Naive thymus-derived CD4-positive, alpha-beta T cell (primary cell): ENCODE results near the gene GLYATL1. TPM values are rescaled to one million over a fixed set of nuclear protein-coding genes. Genes with fewer than 3 reads are reported as not detected.

Experiments used
- ATAC-seq: fragments of 150-1000 bp; cut with Tn5 transposase; 2 replicates; pipeline ENCODE4 v1.10.0; 2021; ENCODE audit warnings: mild to moderate bottlenecking, moderate library complexity
- CTCF ChIA-PET: fragments of 350-600 bp; sonication (Branson Sonifier 250); formaldehyde crosslinking; loops from one replicate; lab custom pipeline; 2021; ENCODE audit warnings: antibody characterized with exemption; lab: Charles Lee
- POLR2A ChIA-PET: fragments of 350-600 bp; sonication (Branson Sonifier 250); formaldehyde crosslinking; loops from one replicate; lab custom pipeline; 2021; ENCODE audit warnings: antibody characterized with exemption, inconsistent platforms; lab: Charles Lee
- DNase-seq, 9 donors: peaks; one replicate each; pipeline versions ENCODE4 v3.0.0 to v3.0.0-alpha.2; 2020 to 2022; ENCODE audit warnings: mixed read lengths in 1 of 9
- H3K27ac ChIP-seq: one replicate; pipeline ENCODE4 v1.7.0; 2013; ENCODE audit warnings: mild to moderate bottlenecking, low read depth, low read length, moderate library complexity
- H3K27me3 ChIP-seq, 2 donors: one replicate each; pipeline ENCODE4 v1.7.0; 2013; ENCODE audit warnings: low read length in 2 of 2, mild to moderate bottlenecking in 2 of 2, moderate library complexity in 2 of 2; ENCODE audit not compliant: control insufficient read depth in 2 of 2, insufficient read depth in 2 of 2
- H3K36me3 ChIP-seq, 3 experiments: 1 replicate in 2 of 3; 2 replicates in 1 of 3; pipeline ENCODE4 v1.7.0; 2013; ENCODE audit warnings: low read length in 3 of 3, mild to moderate bottlenecking in 3 of 3, moderate library complexity in 1 of 3; ENCODE audit not compliant: insufficient read depth in 3 of 3, control insufficient read depth in 2 of 3
- H3K4me1 ChIP-seq, 2 donors: one replicate each; pipeline ENCODE4 v1.7.0; 2013; ENCODE audit warnings: low read length in 2 of 2, mild to moderate bottlenecking in 2 of 2, moderate library complexity in 1 of 2; ENCODE audit not compliant: control insufficient read depth in 2 of 2, insufficient read depth in 2 of 2
- H3K4me3 ChIP-seq: 2 replicates; pipeline ENCODE4 v1.7.0; 2013; ENCODE audit warnings: mild to moderate bottlenecking, low read length
- H3K9me3 ChIP-seq, 3 experiments: 1 replicate in 2 of 3; 2 replicates in 1 of 3; pipeline ENCODE4 v1.7.0; 2013; ENCODE audit warnings: low read length in 3 of 3; ENCODE audit not compliant: control insufficient read depth in 2 of 3
- H3K27ac Mint-ChIP-seq, 9 donors: one replicate each; pipeline ENCODE4 v1.8.0; 2020 to 2022; ENCODE audit warnings: mixed read lengths in 9 of 9, mild to moderate bottlenecking in 8 of 9, moderate library complexity in 5 of 9, inconsistent platforms in 2 of 9
- H3K27me3 Mint-ChIP-seq, 5 donors: one replicate each; pipeline ENCODE4 v1.8.0; 2021 to 2022; ENCODE audit warnings: mixed read lengths in 5 of 5, mild to moderate bottlenecking in 1 of 5
- H3K36me3 Mint-ChIP-seq, 5 donors: one replicate each; pipeline ENCODE4 v1.8.0; 2020 to 2022; ENCODE audit warnings: mixed read lengths in 5 of 5, mild to moderate bottlenecking in 3 of 5, inconsistent platforms in 1 of 5
- H3K4me1 Mint-ChIP-seq, 7 donors: one replicate each; pipeline ENCODE4 v1.8.0; 2020 to 2022; ENCODE audit warnings: mixed read lengths in 7 of 7, mild to moderate bottlenecking in 3 of 7, inconsistent platforms in 1 of 7
- H3K4me3 Mint-ChIP-seq, 10 donors: one replicate each; pipeline ENCODE4 v1.8.0; 2020 to 2022; ENCODE audit warnings: mild to moderate bottlenecking in 10 of 10, mixed read lengths in 10 of 10, moderate library complexity in 6 of 10, inconsistent platforms in 2 of 10
- H3K9me3 Mint-ChIP-seq, 11 donors: one replicate each; pipeline ENCODE4 v1.8.0; 2020 to 2022; ENCODE audit warnings: mixed read lengths in 11 of 11, mild to moderate bottlenecking in 4 of 11, inconsistent platforms in 1 of 11, moderate library complexity in 1 of 11
- intact Hi-C, 2 donors: fragments of 100-400 bp; cut with micrococcal nuclease; formaldehyde crosslinking; loops; one replicate each; pipeline ENCODE4 v1.15.1; 2023
- polyA plus RNA-seq, 2 donors: library from polyadenylated mRNA; unstranded; fragments of 300-500 nt; fragmentation: Illumina TruSeq; gene quantifications; one replicate each; pipeline ENCODE4 v1.2.3, GENCODE V29; 2021
- total RNA-seq, 6 experiments: library from RNA in 5 of 6; stranded (reverse) in 5 of 6; gene quantifications; 1 replicate in 5 of 6; 2 replicates in 1 of 6; pipeline ENCODE4 v1.2.3 and lab custom pipeline; 2021 to 2026

GLYATL1 gene
- total and polyA plus RNA-seq, 7 experiments from 2014 or later = 0.39 TPM; not detected in 6

GRCh38 chr11:58977470-58977869, 38.2 kb downstream of the GLYATL1 start:
- Mint-ChIP-seq H3K36me3 (no peaks in the 10 kb centered on the region), H3K9me3 (peaks cover 0 to 6% (median 3%) of the 10 kb centered on the region in 11 donors), H3K27ac (no peak overlapping the region), H3K4me1 (no peaks in the 10 kb centered on the region), H3K4me3 (no peak overlapping the region), H3K27me3 (peaks cover 0 to 10% (median 9%) of the 10 kb centered on the region in 5 donors)
- DNase-seq = no peak
- H3K27ac ChIP-seq = no peak overlapping the region
- no peaks in the 10 kb centered on the region for H3K27me3 ChIP-seq
- no peak for ATAC-seq
- CTCF ChIA-PET = no interaction called here
- no peak overlapping the region for H3K4me3 ChIP-seq
- H3K9me3 ChIP-seq = no peaks in the 10 kb centered on the region
- intact Hi-C loops = no loop called here
- H3K4me1 ChIP-seq = no peaks in the 10 kb centered on the region
- H3K36me3 ChIP-seq = no peaks in the 10 kb centered on the region
- POLR2A ChIA-PET = no interaction called here

GRCh38 chr11:58979222-58979621, 39.9 kb downstream of the GLYATL1 start:
- intact Hi-C loops = no loop called here
- ChIA-PET CTCF (no interaction called here), POLR2A (no interaction called here)
- no peak for DNase-seq
- no peak overlapping the region for H3K4me3 ChIP-seq
- no peak for ATAC-seq
- no peaks in the 10 kb centered on the region for H3K9me3 ChIP-seq
- H3K27ac ChIP-seq = no peak overlapping the region
- H3K27me3 Mint-ChIP-seq = peaks cover 0 to 7% (median 2%) of the 10 kb centered on the region in 5 donors
- no peaks in the 10 kb centered on the region for H3K27me3 ChIP-seq
- no peaks in the 10 kb centered on the region for H3K36me3 Mint-ChIP-seq
- H3K36me3 ChIP-seq = no peaks in the 10 kb centered on the region
- no peaks in the 10 kb centered on the region for H3K4me1 ChIP-seq
- H3K4me1 Mint-ChIP-seq = no peaks in the 10 kb centered on the region
- H3K9me3 Mint-ChIP-seq = peaks cover 0 to 2% (median 0%) of the 10 kb centered on the region in 11 donors
- H3K4me3 Mint-ChIP-seq = no peak overlapping the region
- no peak overlapping the region for H3K27ac Mint-ChIP-seq

DNA sequence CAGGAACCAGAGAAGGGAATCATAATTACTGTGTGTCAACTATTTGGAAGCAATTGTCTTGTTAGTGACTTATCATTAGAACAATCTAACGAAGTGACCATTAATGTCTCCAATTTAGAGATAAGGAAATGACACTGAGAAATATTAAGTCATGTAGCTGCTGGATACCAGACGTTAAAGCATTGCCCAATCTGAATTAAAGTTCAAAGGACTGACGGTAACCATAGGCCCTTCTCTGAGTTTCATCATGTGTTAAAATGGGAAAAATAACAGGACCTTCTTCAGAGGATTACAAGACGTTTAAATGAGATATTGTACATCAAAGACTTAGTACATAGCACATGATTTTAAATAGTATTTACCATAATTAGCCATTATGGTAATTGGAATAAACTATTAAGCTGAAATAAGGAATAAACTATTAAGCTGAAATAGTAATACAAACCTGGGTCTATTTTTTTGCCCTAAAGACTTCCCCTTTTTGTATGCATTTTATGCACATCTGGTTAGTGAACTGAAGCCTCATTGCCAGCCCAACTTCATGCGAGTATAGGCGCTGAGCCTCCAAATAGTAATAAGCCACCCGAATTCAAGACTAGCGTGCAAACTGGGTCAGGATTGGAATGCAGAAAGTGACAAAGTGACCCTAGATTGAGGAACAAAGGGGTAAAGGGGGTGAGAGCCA, 41.0 kb downstream of the GLYATL1 start:
- H3K27me3 ChIP-seq = no peaks in the 10 kb centered on the region
- no peaks in the 10 kb centered on the region for H3K36me3 ChIP-seq
- H3K4me3 ChIP-seq = no peak overlapping the region
- no peaks in the 10 kb centered on the region for H3K4me1 Mint-ChIP-seq
- ATAC-seq (no peak), DNase-seq (no peak)
- no peak overlapping the region for H3K27ac ChIP-seq
- H3K9me3 ChIP-seq = no peaks in the 10 kb centered on the region
- H3K27ac Mint-ChIP-seq = no peak overlapping the region
- H3K27me3 Mint-ChIP-seq = peaks cover 0 to 16% (median 2%) of the 10 kb centered on the region in 5 donors
- H3K4me1 ChIP-seq = no peaks in the 10 kb centered on the region
- no peaks in the 10 kb centered on the region for H3K36me3 Mint-ChIP-seq
- POLR2A ChIA-PET = no interaction called here
- H3K4me3 Mint-ChIP-seq = no peak overlapping the region
- CTCF ChIA-PET = no interaction called here
- intact Hi-C loops = no loop called here
- peaks cover 0 to 12% (median 0%) of the 10 kb centered on the region in 11 donors for H3K9me3 Mint-ChIP-seq

DNA sequence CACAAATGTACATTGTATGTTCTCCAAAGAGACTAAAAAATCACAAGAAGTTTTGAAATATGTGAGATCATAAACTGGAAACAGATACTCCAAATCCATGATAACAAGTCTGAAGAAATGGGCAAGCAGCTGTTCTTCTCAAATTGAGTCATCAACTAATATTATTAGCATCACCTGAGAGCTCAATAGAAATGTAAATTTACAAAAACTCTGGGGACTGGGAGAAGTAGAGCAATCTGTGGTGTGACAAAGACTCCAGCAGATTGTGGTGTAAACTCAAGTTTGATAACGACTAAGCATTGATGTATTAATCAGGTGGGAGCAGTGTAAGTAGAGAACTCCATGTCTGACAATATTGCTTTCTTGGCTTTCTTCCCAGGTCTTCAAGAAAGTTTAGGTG, 53.2 kb downstream of the GLYATL1 start:
- POLR2A ChIA-PET = no interaction called here
- Histone ChIP-seq H3K9me3 (no peaks in the 10 kb centered on the region), H3K4me3 (no peak overlapping the region), H3K27me3 (no peaks in the 10 kb centered on the region), H3K36me3 (no peaks in the 10 kb centered on the region), H3K27ac (no peak overlapping the region), H3K4me1 (no peaks in the 10 kb centered on the region)
- H3K9me3 Mint-ChIP-seq = peaks cover 0 to 2% (median 0%) of the 10 kb centered on the region in 11 donors
- no peak overlapping the region for H3K4me3 Mint-ChIP-seq
- no peak overlapping the region for H3K27ac Mint-ChIP-seq
- CTCF ChIA-PET = no interaction called here
- ATAC-seq = no peak
- no peaks in the 10 kb centered on the region for H3K36me3 Mint-ChIP-seq
- H3K27me3 Mint-ChIP-seq = peaks cover 2 to 63% (median 39%) of the 10 kb centered on the region in 5 donors
- H3K4me1 Mint-ChIP-seq = no peaks in the 10 kb centered on the region
- no peak for DNase-seq
- intact Hi-C loops = no loop called here

GRCh38 chr11:58994171-58994570, 54.9 kb downstream of the GLYATL1 start:
- intact Hi-C loops = no loop called here
- Mint-ChIP-seq H3K9me3 (no peaks in the 10 kb centered on the region), H3K4me3 (no peak overlapping the region), H3K36me3 (no peaks in the 10 kb centered on the region), H3K27me3 (peaks cover 2 to 53% (median 30%) of the 10 kb centered on the region in 5 donors), H3K27ac (no peak overlapping the region), H3K4me1 (no peaks in the 10 kb centered on the region)
- ATAC-seq = no peak
- Histone ChIP-seq H3K27me3 (no peaks in the 10 kb centered on the region), H3K9me3 (no peaks in the 10 kb centered on the region), H3K4me3 (no peak overlapping the region), H3K27ac (no peak overlapping the region), H3K36me3 (no peaks in the 10 kb centered on the region), H3K4me1 (no peaks in the 10 kb centered on the region)
- POLR2A ChIA-PET = no interaction called here
- CTCF ChIA-PET = no interaction called here
- DNase-seq = no peak

DNA sequence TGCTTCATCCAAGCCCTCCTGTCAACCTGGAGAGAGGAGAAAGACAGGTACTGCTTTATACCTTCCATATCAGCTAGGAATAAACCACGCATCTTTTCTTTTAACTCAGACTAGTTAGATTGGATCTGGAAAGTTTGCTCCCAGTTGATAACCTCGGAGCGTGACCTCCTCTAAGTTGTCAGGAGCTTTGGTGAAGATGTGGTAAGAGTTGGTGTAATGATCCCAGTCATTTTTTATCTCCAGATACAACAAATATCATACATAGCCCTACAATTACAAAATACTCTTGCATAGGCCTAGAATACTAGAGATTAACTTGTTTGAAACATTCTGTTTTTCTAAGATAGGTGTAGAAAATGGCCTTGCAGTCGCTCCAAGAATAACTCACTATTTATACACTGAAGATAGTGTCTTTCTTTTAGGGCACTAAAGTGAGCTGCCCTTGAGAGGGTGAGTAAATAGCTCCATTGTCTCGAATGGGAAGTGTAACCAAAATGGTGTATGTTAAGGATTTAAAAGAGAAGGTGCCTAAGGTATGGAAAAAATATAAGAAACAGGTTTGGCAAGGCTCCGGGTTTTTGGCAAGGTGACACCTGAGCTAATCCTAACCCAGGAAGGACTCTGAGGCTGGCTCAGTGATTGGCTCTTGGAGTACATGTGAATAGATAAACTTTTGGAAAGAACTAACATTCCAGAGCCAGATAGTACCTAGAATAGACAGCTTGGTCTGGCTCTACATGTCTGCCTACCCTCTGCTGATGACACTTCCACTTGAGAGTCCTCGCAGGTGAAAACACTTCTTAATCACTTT, 59.4 kb downstream of the GLYATL1 start:
- H3K4me1 Mint-ChIP-seq = peaks cover 0 to 2% (median 0%) of the 10 kb centered on the region in 7 donors
- H3K4me1 ChIP-seq = no peaks in the 10 kb centered on the region
- no peak overlapping the region for H3K4me3 Mint-ChIP-seq
- no peaks in the 10 kb centered on the region for H3K36me3 ChIP-seq
- no peaks in the 10 kb centered on the region for H3K27me3 ChIP-seq
- H3K27me3 Mint-ChIP-seq = peaks cover 0 to 27% (median 14%) of the 10 kb centered on the region in 5 donors
- no peak overlapping the region for H3K27ac Mint-ChIP-seq
- ChIA-PET CTCF (no interaction called here), POLR2A (no interaction called here)
- ATAC-seq (no peak), DNase-seq (no peak)
- H3K9me3 ChIP-seq = no peaks in the 10 kb centered on the region
- no peak overlapping the region for H3K27ac ChIP-seq
- H3K4me3 ChIP-seq = no peak overlapping the region
- intact Hi-C loops = no loop called here
- no peaks in the 10 kb centered on the region for H3K36me3 Mint-ChIP-seq
- H3K9me3 Mint-ChIP-seq = no peaks in the 10 kb centered on the region
